Inferior parietal cortex (tissue), 1 donor: Measurements from ENCODE around the gene TEAD4.

Experiments
- DNase-seq: peaks from one replicate; pipeline ENCODE4 v3.0.0-alpha.2; 2016; ENCODE audit errors: extremely low spot score

TEAD4 gene

DNA sequence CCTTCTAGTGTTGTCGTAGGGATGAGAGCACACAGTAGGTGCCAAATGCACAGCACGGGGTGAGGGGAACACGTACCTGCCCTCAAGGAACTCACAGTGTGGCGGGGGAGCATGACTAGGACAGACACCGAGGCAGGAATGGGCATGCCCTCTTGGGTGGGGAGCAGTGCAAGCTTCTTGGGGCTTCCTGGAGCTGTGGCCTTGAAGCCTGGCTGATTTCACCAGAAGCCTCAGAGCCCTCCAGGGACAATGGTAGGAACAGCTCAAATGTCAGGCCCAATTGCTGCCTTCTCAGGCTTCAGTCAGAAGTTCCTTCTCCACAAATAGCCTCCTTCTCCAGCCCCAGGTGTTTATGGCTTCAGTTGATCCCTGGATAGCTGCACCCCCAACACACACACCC lies 43.4 kb downstream of the TEAD4 start:
- no peak for DNase-seq

DNA sequence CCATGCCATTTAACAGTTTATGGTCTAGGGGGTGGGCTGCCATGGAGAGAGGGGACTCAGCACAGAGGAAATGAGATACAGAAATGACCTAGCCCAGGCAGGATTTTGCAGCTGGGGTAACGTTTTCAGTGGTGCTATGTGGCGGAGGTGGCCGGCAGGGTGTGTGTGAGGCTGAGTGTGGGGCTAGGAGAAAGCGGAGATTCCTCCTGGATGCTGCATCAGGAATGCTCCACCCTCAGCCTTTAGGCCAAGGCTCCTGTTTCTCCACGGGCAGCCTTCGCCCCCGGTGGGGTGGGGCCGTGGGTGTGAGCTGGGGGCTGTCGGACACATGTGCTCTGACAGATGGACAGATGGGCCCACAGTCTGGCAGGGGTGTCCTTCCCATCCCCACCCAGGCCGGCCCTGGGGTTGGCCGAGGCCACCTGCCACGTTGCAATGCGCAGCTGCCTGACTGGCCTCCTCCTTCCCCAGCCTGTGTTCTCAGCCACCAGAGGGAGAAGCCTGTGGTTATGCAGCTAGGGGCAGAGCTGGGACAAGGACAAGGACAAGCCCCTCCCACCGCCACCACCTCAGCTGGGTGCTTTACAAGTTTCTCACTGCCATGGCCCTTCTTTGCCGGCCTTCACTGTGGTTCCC lies 44.3 kb downstream of the TEAD4 start:
- no peak for DNase-seq

DNA sequence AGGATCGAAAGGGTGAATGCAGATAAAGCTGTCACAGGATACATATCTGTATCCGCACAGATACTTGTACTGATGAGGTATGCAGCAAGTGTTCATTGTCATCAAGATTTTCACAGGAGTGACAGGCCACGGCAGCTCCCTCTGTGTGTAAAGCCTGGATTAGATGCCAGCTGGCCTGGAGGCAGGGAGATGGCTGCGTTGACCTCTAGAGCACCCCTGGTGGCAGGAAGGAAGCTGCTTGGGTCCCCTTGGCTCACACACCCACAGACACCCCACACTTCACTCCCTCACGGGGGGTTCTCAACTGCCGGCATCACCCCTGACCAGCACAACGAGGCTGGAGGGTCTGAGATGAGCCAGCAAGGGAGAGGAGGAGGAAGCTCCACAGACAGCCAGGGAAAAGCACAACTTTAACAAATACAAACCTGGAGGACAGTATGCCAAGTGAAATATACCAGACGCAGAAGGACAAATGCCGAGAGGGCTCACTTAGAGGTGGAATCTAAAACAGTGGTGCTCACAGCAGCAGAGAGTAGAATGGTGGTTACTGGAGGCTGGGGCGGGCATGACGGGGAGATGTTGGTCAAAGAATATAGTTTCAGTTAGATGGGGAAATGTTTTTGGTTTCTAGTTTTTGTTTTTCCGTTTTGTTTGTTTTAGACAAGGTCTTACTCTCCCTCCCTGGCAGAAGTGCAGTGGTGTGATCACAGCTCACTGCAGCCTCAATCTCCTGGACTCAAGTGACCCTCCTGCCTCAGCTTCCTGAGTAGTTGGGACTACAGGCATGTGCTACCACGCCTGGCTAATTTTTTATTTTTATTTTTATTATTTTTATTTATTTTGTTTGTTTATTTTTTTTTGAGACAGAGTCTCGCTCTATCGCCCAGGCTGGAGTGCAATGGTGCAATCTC lies 45.7 kb downstream of the TEAD4 start:
- DNase-seq, result no peak

DNA sequence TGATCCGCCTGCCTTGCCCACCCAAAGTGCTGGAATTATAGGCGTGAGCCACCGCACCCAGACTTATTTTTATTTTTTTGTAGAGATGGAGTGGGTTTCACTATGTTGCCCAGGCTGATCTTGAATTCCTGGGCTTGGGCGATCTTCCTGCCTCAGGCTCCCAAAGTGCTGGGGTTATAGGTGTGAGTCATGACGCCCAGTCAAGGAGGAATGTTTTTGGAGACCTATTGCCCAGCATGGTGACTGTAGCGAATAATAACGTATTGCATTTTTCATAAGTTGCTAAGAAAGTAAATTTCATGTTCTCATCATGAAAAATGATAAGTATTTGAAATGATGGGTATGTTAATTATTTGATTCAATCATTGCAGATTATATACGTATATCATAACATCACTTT lies 46.5 kb downstream of the TEAD4 start:
- DNase-seq, result no peak

DNA sequence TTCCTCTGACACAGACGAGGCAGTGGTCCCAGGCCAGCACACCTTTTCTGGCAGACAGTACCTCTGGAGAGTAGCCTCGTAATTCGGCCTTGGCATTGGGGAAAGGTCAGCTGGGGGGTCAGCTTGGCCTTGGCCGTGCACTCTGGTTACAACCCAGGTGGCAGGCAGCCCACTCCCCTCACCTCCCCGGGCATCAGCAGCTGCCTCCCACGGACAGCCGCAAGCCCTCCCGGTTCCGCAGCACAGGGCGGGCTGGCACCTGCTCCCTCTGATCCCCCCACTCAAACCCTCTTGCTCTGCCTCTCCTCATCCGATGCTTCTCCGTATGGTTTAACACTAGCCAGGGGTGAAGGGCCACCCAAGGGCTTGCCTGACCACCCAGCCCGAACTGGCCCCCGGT lies 50.6 kb downstream of the TEAD4 start:
- no peak for DNase-seq

DNA sequence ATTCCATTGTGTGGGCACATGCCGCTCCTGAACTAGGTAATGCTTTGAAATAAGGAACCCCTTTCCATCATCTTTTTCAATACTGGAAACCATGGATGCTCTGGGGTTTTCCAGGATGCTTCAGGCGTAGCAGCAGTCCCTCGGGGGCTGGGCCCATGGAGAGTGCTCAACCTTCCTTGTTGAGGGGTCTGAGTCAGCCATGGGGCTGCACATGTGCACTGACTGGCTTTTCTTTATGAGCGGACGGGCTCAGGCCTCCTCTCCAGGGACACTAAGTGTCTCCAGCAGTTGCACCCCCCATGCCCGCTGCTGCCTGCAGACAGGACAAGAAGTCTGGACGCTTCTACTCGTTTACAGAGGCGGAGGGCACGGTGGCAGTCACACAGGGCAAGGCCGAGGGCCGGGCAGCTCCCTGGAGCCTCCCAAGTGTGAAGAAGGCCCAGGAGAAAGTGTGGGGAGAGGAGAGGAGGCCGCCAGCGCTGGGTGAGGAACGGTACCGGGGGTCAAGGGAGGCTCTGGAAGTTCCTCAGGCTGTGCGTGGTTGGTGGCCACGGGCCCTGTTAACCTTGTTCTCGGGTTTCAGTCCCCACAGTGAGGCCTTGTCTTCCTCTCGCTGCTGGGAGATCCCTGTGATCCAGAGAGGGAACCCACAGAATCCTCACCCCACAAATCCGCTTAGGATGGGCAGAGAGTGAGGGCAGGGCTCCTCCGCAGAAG lies 51.2 kb downstream of the TEAD4 start:
- no peak for DNase-seq

DNA sequence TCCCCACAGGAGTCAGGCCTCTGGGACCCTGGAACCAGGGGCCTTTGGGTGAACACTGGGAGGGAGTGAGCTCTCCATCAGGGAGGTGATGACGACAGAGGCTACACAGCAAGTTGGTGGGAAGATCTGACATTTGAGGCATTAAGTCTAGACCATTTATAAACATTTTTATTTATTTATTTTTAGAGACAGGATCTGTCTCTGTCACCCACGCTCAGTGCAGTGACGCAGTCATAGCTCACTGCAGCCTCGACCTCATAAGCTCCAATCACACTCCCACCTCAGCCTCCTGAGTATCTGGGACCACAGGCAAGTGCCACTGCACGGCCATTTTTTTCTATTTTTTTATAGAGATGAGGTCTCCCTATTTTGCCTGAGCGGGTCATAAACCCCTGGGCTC lies 53.6 kb downstream of the TEAD4 start:
- DNase-seq, result no peak

DNA sequence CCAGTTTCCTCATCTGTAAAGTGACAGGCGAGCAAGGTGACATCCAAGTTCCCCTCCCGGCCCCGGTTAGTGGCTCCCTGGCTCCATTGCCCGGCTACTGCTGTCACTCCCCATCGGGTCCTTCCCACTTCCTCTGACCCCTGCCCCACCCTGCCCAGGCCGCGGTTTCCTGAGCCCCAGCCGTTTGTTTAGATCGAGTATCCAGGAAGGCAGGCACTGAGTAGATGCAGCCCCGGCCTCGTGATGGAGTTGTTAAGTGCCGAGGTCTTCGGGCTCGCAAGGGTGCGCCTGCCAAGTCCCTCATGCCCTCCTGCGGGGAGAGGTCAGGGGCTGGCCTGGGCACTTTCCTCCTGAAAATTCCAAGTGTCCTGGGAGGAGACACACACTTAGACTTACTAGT lies 55.4 kb downstream of the TEAD4 start:
- DNase-seq, result no peak

DNA sequence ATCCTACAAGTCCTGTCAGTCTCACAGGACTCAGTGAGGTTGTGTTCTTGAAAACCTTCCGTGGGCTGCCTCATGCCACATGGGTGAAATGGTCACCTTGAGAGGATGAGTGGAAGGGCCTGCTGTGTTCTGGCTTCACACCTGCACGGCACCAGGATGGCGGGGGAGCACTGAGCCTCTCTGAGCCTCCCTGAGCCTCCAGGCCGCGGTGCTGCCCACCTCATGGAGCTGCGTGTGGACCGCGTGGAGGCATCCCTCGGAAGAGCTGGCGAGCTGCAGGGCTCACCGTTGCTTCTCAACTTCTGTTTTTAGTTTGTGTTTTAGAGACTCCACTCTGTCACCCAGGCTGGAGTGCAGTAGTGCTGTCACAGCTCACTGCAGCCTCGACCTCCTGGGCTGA lies 56.2 kb downstream of the TEAD4 start:
- DNase-seq, result no peak

DNA sequence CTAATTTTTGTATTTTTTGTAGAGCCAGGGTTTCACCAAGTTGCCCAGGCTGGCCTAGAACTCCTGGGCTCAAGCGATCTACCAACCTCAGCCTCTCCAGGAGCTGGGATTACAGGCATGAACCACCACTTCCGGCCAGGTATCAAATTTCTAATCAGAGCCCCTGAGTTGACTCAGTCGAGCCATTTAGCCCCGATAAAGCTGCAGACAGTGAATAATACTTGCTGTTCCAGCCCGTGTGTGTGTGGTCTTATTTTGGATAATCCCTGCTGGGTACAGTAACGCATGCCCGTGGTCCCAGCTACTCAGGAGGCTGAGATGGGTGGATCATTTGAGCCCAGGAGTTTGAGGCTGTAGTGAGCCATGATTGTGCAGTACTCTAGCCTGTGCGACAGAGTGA lies 57.0 kb downstream of the TEAD4 start:
- DNase-seq, result no peak

DNA sequence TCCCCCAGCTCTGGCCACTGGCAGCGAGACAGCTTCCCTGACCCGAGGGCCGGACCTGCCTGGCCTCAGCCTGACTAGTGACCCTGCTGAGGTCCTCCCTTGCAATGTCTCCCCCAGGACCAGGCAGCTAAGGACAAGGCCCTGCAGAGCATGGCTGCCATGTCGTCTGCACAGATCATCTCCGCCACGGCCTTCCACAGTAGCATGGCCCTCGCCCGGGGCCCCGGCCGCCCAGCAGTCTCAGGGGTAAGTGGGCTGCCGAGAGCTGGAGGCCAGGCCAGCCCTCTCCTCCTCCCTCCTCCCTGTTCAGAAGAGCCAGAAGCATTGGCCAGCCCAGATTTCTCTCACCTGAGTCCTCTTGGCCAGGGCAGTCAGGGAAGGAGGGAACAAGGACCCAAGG lies 58.1 kb downstream of the TEAD4 start:
- no peak for DNase-seq

DNA sequence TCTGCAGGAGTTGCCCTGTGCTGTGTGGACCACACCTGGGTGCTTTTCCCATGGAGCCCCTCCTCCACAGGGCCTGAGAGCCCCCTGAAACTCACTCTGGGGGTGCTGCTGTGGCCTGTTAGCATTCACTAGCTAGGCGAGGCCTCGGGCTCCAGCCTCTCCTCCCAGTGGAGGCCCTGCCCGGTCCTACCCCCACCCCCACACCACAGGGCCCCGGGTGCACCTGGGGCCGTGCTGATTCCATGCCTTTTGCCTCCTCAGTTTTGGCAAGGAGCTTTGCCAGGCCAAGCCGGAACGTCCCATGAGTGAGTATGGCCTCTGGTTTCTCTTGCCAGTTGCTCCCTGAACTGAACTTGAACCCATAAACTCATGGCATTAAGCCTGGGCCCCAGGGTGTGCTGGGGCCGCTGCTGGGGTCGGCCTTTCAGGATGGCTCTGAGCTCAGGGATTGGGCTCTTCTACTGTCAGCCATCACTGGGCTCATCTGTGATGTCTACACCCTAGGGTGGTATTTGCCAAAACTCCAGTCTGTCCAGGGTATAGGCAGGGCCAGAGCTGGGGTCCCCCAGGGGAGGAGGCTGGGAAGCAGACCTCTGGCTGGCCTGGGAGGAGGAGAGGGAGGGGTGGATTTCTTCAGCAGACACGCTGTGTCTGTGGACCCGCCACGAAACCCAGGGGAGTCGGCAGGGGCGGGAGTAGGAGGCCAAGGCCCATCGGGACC lies 59.2 kb downstream of the TEAD4 start:
- DNase-seq, result no peak

DNA sequence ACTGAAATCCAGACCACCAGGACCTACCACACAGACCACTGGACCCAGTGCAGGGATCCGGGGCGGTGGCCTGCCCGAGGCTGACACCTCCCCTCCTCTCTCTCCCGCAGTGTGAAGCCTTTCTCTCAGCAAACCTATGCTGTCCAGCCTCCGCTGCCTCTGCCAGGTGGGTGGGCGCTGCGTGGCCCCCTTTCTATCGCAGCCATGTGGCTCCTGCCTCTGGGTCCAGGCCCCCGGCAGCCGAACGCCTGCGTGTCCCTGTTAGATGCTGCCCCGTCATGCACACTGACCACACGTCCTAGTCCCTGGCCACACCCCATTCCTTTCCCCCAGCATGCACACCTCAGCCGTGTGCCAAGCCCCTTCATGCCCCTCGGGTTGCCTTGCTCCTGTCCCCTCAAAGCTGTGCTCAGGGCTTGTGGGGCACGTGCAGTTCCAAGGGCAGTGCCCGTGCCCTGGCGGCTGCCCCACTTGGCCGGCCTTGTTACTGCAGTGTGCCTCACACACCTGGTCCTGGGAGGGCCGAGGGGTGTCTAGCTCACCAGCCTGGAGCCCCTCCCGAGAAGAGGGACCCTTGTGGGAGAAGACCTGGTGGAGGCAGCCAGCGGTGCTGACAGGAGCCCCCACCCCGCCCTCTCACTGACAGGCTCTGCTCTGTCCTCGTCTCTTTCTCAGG lies 59.9 kb downstream of the TEAD4 start:
- DNase-seq, result no peak

DNA sequence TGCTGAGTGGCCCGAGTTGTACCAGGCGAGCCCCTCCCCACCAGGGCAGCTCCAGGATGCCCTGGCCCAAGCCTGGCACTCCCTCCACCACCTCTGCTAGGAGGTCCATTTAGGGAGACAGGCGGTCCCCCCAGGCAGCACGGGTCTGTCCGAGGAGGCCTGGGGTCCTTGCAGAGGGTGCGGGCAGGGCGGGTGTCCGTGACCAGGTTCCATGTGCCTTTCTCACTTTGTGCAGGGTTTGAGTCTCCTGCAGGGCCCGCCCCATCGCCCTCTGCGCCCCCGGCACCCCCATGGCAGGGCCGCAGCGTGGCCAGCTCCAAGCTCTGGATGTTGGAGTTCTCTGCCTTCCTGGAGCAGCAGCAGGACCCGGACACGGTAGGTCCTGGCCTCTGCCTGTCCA lies 61.2 kb downstream of the TEAD4 start:
- no peak for DNase-seq

DNA sequence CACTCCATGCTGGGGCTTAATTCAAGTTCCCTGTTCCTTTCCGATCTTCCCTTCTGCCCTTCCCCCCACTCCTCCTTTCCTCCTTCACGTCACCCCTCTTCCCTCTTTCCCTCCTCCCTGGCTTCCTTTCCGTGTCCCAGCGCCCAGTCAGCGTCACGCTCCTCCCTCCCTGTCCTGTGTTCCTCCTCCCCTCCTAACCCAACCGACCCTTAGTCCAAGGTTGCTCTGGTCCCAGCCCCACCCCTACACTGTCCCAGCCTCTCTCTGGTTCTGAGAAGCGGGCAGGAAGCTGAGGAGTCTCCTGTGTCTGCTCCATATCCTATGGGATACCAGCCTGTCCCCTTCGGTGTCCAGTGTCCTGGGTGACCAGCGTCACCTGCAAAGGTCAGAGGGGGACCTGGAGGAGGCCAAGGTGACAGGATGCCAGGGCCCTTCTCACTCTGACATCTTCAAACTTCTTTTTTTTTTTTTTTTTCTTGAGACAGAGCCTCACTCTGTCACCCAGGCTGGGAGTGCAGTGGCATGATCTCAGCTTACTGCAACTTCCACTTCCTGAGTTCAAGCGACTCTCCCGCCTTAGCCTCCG lies 61.7 kb downstream of the TEAD4 start:
- no peak for DNase-seq

DNA sequence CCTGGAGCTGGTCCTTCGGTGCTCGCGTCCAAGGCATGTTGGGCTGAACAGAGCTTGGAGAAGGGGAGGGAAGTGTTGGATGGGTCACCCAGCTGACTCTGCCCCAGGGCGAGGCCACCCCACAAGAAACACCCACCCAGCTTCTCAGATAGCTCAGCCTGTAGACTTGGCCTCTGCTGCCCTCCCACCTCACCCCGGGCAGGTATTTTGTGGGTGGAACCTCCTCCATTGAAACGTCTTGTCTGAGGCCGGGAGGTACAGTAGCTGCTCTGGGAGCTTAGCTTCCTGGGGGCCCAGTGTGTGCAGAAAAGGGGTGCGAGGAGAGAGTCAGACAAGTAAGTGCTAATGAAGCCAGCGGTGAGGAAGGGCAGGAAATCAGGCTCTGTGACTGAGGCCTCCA lies 63.2 kb downstream of the TEAD4 start:
- DNase-seq, result no peak

DNA sequence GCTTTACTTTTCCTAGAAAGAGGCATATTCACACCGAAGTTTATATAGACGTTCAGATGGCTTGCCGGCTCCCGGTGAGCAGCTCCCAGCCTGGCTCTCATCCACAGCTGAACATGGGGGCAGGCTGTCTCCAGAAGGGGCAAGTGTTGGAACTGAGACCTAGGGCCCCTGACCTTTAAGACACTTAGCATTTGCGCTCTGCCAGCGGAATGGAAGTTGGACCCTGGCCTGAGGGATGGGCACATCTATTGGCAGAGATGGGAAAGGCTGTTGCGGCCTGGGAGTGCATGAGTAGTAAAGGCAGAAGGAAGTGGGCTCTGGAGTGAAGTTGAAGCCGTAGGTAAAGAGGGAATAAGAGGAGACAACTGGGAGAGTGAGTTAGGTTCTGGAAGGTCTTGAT lies 63.8 kb downstream of the TEAD4 start:
- no peak for DNase-seq

DNA sequence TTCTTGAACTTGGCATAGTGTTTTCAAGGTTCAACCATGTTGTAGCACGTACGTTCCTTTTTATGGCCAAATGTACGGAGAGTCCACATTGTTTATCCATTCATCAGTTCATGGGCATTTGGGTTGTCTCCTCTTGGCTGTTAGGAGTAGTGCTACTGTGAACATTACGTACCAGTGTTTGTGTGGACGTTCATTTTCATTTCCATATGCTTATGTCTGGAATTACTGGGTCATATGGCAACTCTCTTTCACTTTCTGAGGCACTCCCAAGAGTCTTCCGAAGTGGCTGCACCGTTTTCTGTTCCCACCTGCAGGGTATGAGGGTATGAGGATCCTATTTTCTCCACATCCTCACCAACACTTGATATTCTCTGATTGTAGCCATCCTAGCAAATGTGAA lies 68.9 kb downstream of the TEAD4 start:
- DNase-seq, result no peak

DNA sequence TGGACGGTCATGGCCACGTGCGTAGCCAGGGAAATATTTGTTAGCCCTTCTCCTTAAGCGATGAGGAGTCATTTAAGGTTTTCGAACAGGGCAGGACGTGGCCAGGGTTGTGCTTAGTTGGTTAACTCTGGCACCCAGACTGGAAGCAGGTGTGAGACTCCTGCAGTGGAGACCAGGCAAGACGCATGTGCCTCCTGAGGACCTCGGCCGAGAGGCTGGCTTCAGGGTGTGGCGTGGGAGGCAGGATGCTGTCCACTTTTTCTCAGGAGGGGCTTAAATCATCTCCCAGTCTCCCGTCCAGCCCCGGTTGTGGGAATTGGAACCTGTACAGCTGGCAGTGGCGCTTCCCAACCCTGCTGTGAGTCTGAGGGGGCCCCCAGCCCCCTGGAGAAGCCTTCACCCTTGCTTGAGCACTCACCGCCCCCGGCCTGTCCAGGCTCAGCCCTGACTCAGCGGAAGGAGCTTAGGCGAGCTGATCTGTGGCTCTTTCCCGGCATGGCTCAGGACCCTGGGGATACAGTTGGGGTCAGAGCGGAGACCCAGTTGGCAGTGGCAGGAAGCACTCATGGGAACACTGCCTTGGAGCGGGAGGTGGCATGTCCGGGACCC lies 71.7 kb downstream of the TEAD4 start:
- no peak for DNase-seq

DNA sequence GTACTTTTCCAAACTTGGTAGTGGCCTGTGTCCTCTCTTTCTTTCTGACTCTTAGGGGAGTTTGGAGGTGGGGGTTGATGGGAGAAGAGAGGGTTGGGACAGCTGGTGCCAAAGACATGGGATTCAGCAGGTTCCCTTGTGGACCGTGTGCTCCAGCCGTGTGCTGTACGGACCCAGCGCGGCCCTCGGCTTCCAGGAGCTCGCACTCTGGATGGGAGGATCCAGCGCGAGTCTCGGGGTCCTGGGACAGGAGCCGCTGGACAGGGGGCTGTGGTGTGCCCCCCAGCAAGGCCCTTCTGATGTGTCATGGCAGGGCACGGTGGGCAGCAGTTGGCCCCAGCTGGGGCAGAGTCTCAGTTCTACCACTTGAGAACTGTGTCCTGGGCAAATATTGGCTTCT lies 73.0 kb downstream of the TEAD4 start:
- no peak for DNase-seq
